GM23338 (cell line): ENCODE data around the gene ACY1. TPM values are rescaled to one million over a fixed set of nuclear protein-coding genes. Genes with fewer than 3 reads are reported as not detected.
"Not testable (repeated sequence)": the region's sequence is repeated elsewhere in the genome, so short reads cannot be mapped to it uniquely, and the experiment has no call there.

ENCODE experiments used
- ATAC-seq: fragments of 200-7000 bp; cut with Tn5 transposase; 3 replicates; pipeline ENCODE4 v1.9.1; 2020
- DNase-seq: peaks from one replicate; pipeline ENCODE4 v3.0.0-alpha.2; 2015; ENCODE audit warnings: low spot score
- H2AFZ ChIP-seq: fragments of 200-600 bp; sonication (generic); 2 replicates; pipeline ENCODE4 v1.8.0; 2016; ENCODE audit warnings: antibody characterized with exemption, mild to moderate bottlenecking, moderate library complexity
- H3F3A ChIP-seq: fragments of 200-600 bp; sonication (generic); replicated peaks from 2 replicates; pipeline ENCODE4 v1.8.0; 2017; ENCODE audit warnings: antibody characterized with exemption, mixed run types, low read depth
- H3K27ac ChIP-seq: fragments of 200-600 bp; sonication (generic); 2 replicates; pipeline ENCODE4 v1.6.1; 2016; ENCODE audit warnings: low read depth
- H3K27me3 ChIP-seq: fragments of 200-600 bp; sonication (generic); 2 replicates; pipeline ENCODE4 v1.8.0; 2016; ENCODE audit warnings: mild to moderate bottlenecking, mixed run types, moderate library complexity; ENCODE audit not compliant: insufficient read depth
- H3K36me3 ChIP-seq: fragments of 200-600 bp; sonication (generic); 2 replicates; pipeline ENCODE4 v1.8.0; 2016; ENCODE audit warnings: mild to moderate bottlenecking; ENCODE audit not compliant: insufficient read depth
- H3K4me1 ChIP-seq: fragments of 200-600 bp; sonication (generic); 2 replicates; pipeline ENCODE4 v1.8.0; 2016; ENCODE audit warnings: mild to moderate bottlenecking, moderate library complexity; ENCODE audit not compliant: insufficient read depth
- H3K4me2 ChIP-seq: fragments of 200-600 bp; sonication (generic); 2 replicates; pipeline ENCODE4 v1.7.1; 2017; ENCODE audit warnings: mixed run types
- H3K4me3 ChIP-seq: fragments of 200-600 bp; sonication (generic); 2 replicates; pipeline ENCODE4 v1.6.1; 2016; ENCODE audit warnings: mixed run types
- H3K79me2 ChIP-seq: fragments of 200-600 bp; sonication (generic); replicated peaks from 2 replicates; pipeline ENCODE4 v1.8.0; 2017; ENCODE audit warnings: mild to moderate bottlenecking; ENCODE audit not compliant: insufficient read depth
- H3K9me2 ChIP-seq: fragments of 200-600 bp; sonication (generic); 2 replicates; pipeline ENCODE4 v1.8.0; 2017; ENCODE audit not compliant: insufficient read depth
- H4K20me1 ChIP-seq: fragments of 200-600 bp; sonication (generic); replicated peaks from 2 replicates; pipeline ENCODE4 v1.8.0; 2017; ENCODE audit warnings: mild to moderate bottlenecking; ENCODE audit not compliant: insufficient read depth
- H3K27ac Mint-ChIP-seq: 2 replicates; pipeline ENCODE4 v1.8.0; 2020; ENCODE audit warnings: inconsistent platforms, mild to moderate bottlenecking, moderate library complexity, mixed read lengths
- H3K27me3 Mint-ChIP-seq: 3 replicates; pipeline ENCODE4 v1.8.0; 2022; ENCODE audit warnings: low read depth, mild to moderate bottlenecking, moderate library complexity, mixed read lengths, inconsistent platforms; ENCODE audit not compliant: insufficient read depth, poor library complexity
- H3K36me3 Mint-ChIP-seq: 3 replicates; pipeline ENCODE4 v1.8.0; 2021; ENCODE audit warnings: low read depth, mild to moderate bottlenecking, inconsistent platforms, moderate library complexity, mixed read lengths
- H3K4me1 Mint-ChIP-seq: 3 replicates; pipeline ENCODE4 v1.8.0; 2020; ENCODE audit warnings: mild to moderate bottlenecking, inconsistent platforms, mixed read lengths
- H3K4me3 Mint-ChIP-seq: 3 replicates; pipeline ENCODE4 v1.8.0; 2021; ENCODE audit warnings: moderate library complexity, mild to moderate bottlenecking, inconsistent platforms, mixed read lengths
- H3K9me3 Mint-ChIP-seq: 3 replicates; pipeline ENCODE4 v1.8.0; 2020; ENCODE audit warnings: moderate library complexity, mild to moderate bottlenecking, inconsistent platforms, mixed read lengths
- CREB1 ChIP-seq: fragments of 250-450 bp; sonication (Bioruptor Pico); IDR thresholded peaks from 2 replicates; pipeline ENCODE4 v1.5.0; 2020; ENCODE audit warnings: low read depth, mild to moderate bottlenecking, moderate library complexity
- EZH2 ChIP-seq: fragments of 200-600 bp; sonication (generic); IDR thresholded peaks from one replicate; pipeline ENCODE4 v1.8.0; 2017; ENCODE audit warnings: antibody characterized with exemption, mild to moderate bottlenecking, low read depth; ENCODE audit not compliant: unreplicated experiment
- EZH2phosphoT487 ChIP-seq: fragments of 200-600 bp; sonication (generic); IDR thresholded peaks from one replicate; pipeline ENCODE4 v1.8.1; 2018; ENCODE audit warnings: antibody characterized with exemption; ENCODE audit not compliant: unreplicated experiment
- JUNB ChIP-seq: IDR thresholded peaks from one replicate; pipeline ENCODE4 v1.6.1; 2016; ENCODE audit warnings: antibody characterized with exemption; ENCODE audit not compliant: unreplicated experiment
- NANOG ChIP-seq: IDR thresholded peaks from 2 replicates; pipeline ENCODE4 v1.6.1; 2016; ENCODE audit warnings: antibody characterized with exemption, borderline replicate concordance
- POLR2AphosphoS5 ChIP-seq: IDR thresholded peaks from 2 replicates; pipeline ENCODE4 v1.6.1; 2016; ENCODE audit warnings: antibody characterized with exemption, low read depth
- STAT1 ChIP-seq: IDR thresholded peaks from one replicate; pipeline ENCODE4 v1.6.1; 2016; ENCODE audit warnings: antibody characterized with exemption; ENCODE audit not compliant: unreplicated experiment
- ZNF114 ChIP-seq: fragments of 250-450 bp; sonication (Bioruptor Pico); IDR thresholded peaks from 2 replicates; pipeline ENCODE4 v1.5.0; 2020; ENCODE audit warnings: mild to moderate bottlenecking, moderate library complexity
- ZNF331 ChIP-seq: fragments of 250-450 bp; sonication (Bioruptor Pico); IDR thresholded peaks from 2 replicates; pipeline ENCODE4 v1.5.0; 2020; ENCODE audit warnings: low read depth, mild to moderate bottlenecking, moderate library complexity
- polyA plus RNA-seq: library from polyadenylated mRNA; unstranded; fragments of >200 nt; fragmentation: Nextera tagmentation; extraction: Ambion mirVana; gene quantifications from 2 replicates; pipeline ENCODE4 v1.2.1, GENCODE V29; 2016
- total RNA-seq: library from RNA; depleted of rRNA; stranded (reverse); fragments of >200 nt; shearing (Covaris generic); gene quantifications from 2 replicates; pipeline ENCODE4 v1.2.3, GENCODE V29; 2014
- TF ChIP-seq, protein P1 (sequence below), 2 experiments: fragments of 200-600 bp in 1 of 2; sonication (generic) in 1 of 2; conservative IDR thresholded peaks; 2 replicates each; pipeline versions ENCODE4 v1.5.1 to v1.6.1; 2016 to 2017; ENCODE audit warnings: antibody characterized with exemption in 2 of 2, low read depth in 2 of 2, mild to moderate bottlenecking in 2 of 2, moderate library complexity in 1 of 2
- TF ChIP-seq, protein P2 (sequence below): fragments of 250-450 bp; sonication (Bioruptor Pico); IDR thresholded peaks from 2 replicates; pipeline ENCODE4 v1.5.0; 2020; ENCODE audit warnings: mild to moderate bottlenecking, moderate library complexity

The ACY1 gene
- total and polyA plus RNA-seq, 2 experiments from 2014 or later: 38.4 to 62.8 TPM

DNA sequence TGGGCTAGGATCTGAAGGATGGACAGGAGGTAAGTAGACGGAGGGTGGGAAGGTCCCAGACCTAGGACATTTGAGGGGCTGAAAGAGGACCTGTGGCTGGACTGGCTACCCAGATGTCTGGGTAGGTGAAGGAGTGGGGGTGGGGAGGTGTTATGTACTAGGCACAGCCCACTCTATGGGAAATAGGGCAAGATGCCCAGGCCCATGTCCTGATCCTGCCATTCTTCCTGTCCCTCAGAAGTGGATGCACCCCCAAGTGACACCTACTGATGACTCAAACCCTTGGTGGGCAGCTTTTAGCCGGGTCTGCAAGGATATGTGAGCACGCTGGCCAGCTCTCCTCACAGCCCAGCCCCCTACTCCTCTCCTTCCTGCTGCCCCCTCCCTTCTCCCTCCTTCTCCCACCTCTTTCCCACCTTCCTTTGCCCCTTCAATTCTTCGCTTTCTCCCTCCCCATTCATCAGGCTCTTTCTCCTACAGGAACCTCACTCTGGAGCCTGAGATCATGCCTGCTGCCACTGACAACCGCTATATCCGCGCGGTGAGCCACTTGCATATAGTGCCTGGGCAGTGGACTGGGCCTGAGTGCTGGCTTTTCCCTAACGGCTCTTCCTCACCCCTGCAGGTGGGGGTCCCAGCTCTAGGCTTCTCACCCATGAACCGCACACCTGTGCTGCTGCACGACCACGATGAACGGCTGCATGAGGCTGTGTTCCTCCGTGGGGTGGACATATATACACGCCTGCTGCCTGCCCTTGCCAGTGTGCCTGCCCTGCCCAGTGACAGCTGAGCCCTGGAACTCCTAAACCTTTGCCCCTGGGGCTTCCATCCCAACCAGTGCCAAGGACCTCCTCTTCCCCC, 5.2 kb downstream of the ACY1 start:
- no peaks in the 10 kb centered on the region for H3K27me3 ChIP-seq
- no peak for DNase-seq
- H3K4me3 Mint-ChIP-seq: no peak overlapping the region
- H3K36me3 ChIP-seq: peaks cover 10% of the 10 kb centered on the region; the same call in 1 of the 2 replicates
- H3K27me3 Mint-ChIP-seq: peaks cover 19% of the 10 kb centered on the region
- peaks cover 4% of the 10 kb centered on the region; the same call in 1 of the 2 replicates for H4K20me1 ChIP-seq
- H3K27ac Mint-ChIP-seq: peak overlapping the region; percentile 50
- H3K4me1 ChIP-seq: peaks cover 11% of the 10 kb centered on the region; the same call in 1 of the 2 replicates
- H3F3A ChIP-seq: peaks cover 20% of the 10 kb centered on the region
- H3K9me2 ChIP-seq: no peaks in the 10 kb centered on the region
- no peaks in the 10 kb centered on the region for H3K9me3 Mint-ChIP-seq
- no peak for TF ChIP-seq POLR2AphosphoS5
- TF ChIP-seq STAT1: no peak
- TF ChIP-seq EZH2: no peak
- no peak for TF ChIP-seq CREB1 (CRISPR knock-in tag)
- TF ChIP-seq, protein P1, sequence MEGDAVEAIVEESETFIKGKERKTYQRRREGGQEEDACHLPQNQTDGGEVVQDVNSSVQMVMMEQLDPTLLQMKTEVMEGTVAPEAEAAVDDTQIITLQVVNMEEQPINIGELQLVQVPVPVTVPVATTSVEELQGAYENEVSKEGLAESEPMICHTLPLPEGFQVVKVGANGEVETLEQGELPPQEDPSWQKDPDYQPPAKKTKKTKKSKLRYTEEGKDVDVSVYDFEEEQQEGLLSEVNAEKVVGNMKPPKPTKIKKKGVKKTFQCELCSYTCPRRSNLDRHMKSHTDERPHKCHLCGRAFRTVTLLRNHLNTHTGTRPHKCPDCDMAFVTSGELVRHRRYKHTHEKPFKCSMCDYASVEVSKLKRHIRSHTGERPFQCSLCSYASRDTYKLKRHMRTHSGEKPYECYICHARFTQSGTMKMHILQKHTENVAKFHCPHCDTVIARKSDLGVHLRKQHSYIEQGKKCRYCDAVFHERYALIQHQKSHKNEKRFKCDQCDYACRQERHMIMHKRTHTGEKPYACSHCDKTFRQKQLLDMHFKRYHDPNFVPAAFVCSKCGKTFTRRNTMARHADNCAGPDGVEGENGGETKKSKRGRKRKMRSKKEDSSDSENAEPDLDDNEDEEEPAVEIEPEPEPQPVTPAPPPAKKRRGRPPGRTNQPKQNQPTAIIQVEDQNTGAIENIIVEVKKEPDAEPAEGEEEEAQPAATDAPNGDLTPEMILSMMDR (conservative IDR thresholded peaks at IDR 0.05; ENCODE audit: low read depth in 2 of 2): no peak
- TF ChIP-seq ZNF331: no peak
- TF ChIP-seq JUNB: no peak
- no peak for TF ChIP-seq ZNF114
- TF ChIP-seq, protein P2, sequence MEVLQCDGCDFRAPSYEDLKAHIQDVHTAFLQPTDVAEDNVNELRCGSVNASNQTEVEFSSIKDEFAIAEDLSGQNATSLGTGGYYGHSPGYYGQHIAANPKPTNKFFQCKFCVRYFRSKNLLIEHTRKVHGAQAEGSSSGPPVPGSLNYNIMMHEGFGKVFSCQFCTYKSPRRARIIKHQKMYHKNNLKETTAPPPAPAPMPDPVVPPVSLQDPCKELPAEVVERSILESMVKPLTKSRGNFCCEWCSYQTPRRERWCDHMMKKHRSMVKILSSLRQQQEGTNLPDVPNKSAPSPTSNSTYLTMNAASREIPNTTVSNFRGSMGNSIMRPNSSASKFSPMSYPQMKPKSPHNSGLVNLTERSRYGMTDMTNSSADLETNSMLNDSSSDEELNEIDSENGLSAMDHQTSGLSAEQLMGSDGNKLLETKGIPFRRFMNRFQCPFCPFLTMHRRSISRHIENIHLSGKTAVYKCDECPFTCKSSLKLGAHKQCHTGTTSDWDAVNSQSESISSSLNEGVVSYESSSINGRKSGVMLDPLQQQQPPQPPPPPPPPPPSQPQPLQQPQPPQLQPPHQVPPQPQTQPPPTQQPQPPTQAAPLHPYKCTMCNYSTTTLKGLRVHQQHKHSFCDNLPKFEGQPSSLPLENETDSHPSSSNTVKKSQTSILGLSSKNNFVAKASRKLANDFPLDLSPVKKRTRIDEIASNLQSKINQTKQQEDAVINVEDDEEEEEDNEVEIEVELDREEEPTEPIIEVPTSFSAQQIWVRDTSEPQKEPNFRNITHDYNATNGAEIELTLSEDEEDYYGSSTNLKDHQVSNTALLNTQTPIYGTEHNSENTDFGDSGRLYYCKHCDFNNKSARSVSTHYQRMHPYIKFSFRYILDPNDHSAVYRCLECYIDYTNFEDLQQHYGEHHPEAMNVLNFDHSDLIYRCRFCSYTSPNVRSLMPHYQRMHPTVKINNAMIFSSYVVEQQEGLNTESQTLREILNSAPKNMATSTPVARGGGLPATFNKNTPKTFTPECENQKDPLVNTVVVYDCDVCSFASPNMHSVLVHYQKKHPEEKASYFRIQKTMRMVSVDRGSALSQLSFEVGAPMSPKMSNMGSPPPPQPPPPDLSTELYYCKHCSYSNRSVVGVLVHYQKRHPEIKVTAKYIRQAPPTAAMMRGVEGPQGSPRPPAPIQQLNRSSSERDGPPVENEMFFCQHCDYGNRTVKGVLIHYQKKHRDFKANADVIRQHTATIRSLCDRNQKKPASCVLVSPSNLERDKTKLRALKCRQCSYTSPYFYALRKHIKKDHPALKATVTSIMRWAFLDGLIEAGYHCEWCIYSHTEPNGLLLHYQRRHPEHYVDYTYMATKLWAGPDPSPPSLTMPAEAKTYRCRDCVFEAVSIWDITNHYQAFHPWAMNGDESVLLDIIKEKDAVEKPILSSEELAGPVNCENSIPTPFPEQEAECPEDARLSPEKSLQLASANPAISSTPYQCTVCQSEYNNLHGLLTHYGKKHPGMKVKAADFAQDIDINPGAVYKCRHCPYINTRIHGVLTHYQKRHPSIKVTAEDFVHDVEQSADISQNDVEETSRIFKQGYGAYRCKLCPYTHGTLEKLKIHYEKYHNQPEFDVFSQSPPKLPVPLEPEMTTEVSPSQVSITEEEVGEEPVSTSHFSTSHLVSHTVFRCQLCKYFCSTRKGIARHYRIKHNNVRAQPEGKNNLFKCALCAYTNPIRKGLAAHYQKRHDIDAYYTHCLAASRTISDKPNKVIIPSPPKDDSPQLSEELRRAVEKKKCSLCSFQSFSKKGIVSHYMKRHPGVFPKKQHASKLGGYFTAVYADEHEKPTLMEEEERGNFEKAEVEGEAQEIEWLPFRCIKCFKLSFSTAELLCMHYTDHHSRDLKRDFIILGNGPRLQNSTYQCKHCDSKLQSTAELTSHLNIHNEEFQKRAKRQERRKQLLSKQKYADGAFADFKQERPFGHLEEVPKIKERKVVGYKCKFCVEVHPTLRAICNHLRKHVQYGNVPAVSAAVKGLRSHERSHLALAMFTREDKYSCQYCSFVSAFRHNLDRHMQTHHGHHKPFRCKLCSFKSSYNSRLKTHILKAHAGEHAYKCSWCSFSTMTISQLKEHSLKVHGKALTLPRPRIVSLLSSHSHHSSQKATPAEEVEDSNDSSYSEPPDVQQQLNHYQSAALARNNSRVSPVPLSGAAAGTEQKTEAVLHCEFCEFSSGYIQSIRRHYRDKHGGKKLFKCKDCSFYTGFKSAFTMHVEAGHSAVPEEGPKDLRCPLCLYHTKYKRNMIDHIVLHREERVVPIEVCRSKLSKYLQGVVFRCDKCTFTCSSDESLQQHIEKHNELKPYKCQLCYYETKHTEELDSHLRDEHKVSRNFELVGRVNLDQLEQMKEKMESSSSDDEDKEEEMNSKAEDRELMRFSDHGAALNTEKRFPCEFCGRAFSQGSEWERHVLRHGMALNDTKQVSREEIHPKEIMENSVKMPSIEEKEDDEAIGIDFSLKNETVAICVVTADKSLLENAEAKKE (CRISPR knock-in tag): no peak
- TF ChIP-seq NANOG: no peak
- no peak for TF ChIP-seq EZH2phosphoT487
- no peak overlapping the region for H2AFZ ChIP-seq
- ATAC-seq: no peak
- no peak overlapping the region; the same call in 1 of the 2 replicates for H3K27ac ChIP-seq
- no peaks in the 10 kb centered on the region; the same call in 1 of the 2 replicates for H3K79me2 ChIP-seq
- no peak overlapping the region for H3K4me3 ChIP-seq
- H3K4me1 Mint-ChIP-seq: peaks cover 29% of the 10 kb centered on the region
- H3K36me3 Mint-ChIP-seq: peaks cover 29% of the 10 kb centered on the region
- no peak overlapping the region for H3K4me2 ChIP-seq

DNA sequence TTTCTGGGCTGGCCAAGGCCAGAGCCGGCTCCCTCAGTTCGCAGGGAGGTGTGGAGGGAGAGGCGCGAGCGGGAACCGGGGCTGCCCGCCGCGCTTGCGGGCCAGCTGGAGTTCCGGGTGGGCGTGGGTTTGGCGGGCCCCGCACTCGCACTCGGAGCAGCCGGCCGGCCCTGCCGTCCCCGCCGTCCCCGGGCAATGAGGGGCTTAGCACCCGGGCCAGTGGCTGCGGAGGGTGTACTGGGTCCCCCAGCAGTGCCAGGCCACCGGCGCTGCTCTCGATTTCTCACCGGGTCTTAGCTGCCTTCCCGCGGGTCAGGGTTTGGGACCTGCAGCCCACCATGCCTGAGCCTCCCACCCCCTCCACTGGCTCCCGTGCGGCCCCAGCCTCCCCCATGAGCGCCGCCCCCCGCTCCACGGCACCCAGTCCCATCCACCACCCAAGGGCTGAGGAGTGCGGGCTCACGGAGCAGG, 7.2 kb downstream of the ACY1 start:
- not testable (repeated sequence) for DNase-seq, H3K4me2 ChIP-seq, H3K4me3 Mint-ChIP-seq, H3K27me3 ChIP-seq, H3K27ac ChIP-seq, ATAC-seq, H2AFZ ChIP-seq, H3K9me2 ChIP-seq, H3K27ac Mint-ChIP-seq, H3K4me3 ChIP-seq, H3K9me3 Mint-ChIP-seq
- Mint-ChIP-seq H3K36me3 (peaks cover 49% of the 10 kb centered on the region), H3K27me3 (peaks cover 24% of the 10 kb centered on the region), H3K4me1 (peaks cover 32% of the 10 kb centered on the region)
- H3K79me2 ChIP-seq: peaks cover 17% of the 10 kb centered on the region
- H4K20me1 ChIP-seq: peaks cover 12% of the 10 kb centered on the region
- H3F3A ChIP-seq: peaks cover 39% of the 10 kb centered on the region
- peaks cover 20% of the 10 kb centered on the region for H3K4me1 ChIP-seq
- H3K36me3 ChIP-seq: peaks cover 28% of the 10 kb centered on the region
